Muscle layer of duodenum (tissue), 2 donors: ENCODE measurements around the gene S100A2.

Experiments
- H3K27ac ChIP-seq: one replicate; pipeline ENCODE4 v1.7.0; 2013; ENCODE audit warnings: mild to moderate bottlenecking, low read length
- H3K27me3 ChIP-seq: one replicate; pipeline ENCODE4 v1.7.0; 2013; ENCODE audit warnings: low read depth, mild to moderate bottlenecking, control low read depth, low read length
- H3K36me3 ChIP-seq, 2 donors: one replicate each; pipeline ENCODE4 v1.7.0; 2013; ENCODE audit warnings: low read length in 2 of 2, control low read depth in 1 of 2, mild to moderate bottlenecking in 1 of 2; ENCODE audit not compliant: insufficient read depth in 2 of 2, control insufficient read depth in 1 of 2
- H3K4me1 ChIP-seq, 2 donors: one replicate each; pipeline ENCODE4 v1.7.0; 2013; ENCODE audit warnings: low read length in 2 of 2, mild to moderate bottlenecking in 2 of 2, control low read depth in 1 of 2, moderate library complexity in 1 of 2; ENCODE audit not compliant: insufficient read depth in 2 of 2, control insufficient read depth in 1 of 2
- H3K4me3 ChIP-seq, 2 donors: one replicate each; pipeline ENCODE4 v1.7.0; 2013; ENCODE audit warnings: low read length in 2 of 2, low read depth in 1 of 2, mild to moderate bottlenecking in 1 of 2
- H3K9me3 ChIP-seq, 2 donors: one replicate each; pipeline ENCODE4 v1.7.0; 2013; ENCODE audit warnings: low read length in 2 of 2, control low read depth in 1 of 2, mild to moderate bottlenecking in 1 of 2; ENCODE audit not compliant: control insufficient read depth in 1 of 2
- donor health status: healthy.

The S100A2 gene

DNA sequence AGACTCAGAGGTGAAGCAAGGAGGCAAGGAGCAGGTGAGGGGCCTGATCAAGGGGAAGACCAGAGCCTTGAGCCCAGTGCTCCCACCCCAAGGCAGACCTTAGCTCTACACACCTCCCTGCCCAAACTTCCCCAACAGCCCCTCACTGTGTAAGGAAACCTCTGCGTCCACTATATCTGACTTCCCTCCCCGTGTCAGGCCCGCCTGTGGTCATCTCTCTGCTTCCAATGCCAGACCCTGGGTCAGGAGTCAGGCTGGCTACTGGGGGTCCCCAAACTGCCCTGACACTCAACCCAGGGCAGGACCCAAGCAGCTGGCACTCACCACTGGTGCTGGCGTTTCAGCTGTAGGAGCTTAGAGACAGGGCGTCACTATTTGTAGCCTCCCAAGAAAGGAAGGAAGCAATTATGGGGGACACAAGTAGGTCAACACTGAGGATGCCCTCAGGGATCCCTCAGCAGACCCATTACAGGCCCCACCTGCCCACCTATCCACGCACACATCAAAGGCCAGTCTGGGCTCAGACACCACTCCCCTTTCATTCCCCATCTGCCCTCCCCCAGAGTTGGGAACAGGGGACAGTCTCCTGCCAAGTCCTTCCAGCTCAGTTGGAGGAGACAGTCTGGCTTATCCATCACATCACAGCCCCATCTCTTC, 15.8 kb downstream of the S100A2 start:
- H3K27ac ChIP-seq, result peak overlapping the region; percentile 21
- H3K4me3 ChIP-seq, result no peak overlapping the region
- H3K27me3 ChIP-seq, result no peaks in the 10 kb centered on the region
- H3K36me3 ChIP-seq, result no peaks in the 10 kb centered on the region
- H3K4me1 ChIP-seq, result peaks cover 22 to 64% of the 10 kb centered on the region in 2 donors
- H3K9me3 ChIP-seq, result no peaks in the 10 kb centered on the region

DNA sequence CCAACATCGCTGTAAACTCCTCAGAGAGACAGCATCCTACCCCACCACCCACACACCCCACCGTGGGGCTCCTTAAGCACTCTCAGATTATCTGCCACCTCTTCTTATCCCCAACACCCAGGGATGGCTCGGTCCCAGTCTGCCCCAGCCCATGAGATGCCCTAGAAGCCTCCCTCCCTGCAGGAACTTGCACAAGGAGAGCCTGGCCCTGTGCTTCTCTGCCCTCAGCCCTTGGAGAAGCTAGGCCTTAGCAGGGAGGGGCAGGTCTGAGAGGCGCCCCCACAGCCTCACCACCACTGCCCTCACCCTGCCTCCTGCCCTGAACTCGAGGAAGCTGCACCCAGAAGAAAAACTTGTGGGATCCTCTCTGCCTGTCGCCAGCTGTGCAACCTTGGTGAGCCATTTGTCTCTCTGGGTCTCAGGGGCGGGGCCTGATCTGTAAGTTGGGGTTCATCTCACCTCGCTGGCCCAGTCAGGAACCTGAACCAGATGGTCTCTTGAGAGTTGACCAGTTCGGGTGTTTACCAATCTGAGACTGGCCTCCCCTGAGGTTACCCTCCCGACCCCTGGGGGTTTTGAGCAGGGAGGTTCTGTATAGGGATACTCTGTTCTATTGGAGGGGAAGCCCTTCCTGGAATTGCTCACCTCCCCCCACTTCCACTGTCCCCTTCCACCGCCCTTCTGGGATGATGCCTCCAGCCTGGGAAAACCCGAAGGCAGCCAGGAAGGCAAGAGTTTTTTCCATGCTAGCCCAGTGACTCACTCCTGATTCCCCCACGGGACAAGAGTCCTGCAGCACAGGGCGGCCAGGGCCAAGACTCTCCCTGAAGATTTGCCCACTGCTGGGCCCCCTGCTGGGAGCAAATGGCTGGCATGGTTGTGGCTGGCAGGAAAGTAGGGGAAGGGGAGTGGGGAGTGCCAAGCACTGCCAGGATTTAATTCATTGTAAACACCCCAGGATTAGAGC, 16.6 kb downstream of the S100A2 start, which contains the start of gene S100A3:
TSS of gene S100A3 (minus strand) at position 537 of the 967 bp plus-strand sequence. CDS start 773 bp downstream, outside the sequence.
- peak within 1 kb of the TSS; percentile 73 for H3K27ac ChIP-seq
- no peaks in the 10 kb centered on the region for H3K9me3 ChIP-seq
- H3K4me1 ChIP-seq, result peaks cover 29 to 72% of the 10 kb centered on the region in 2 donors
- H3K27me3 ChIP-seq, result no peaks in the 10 kb centered on the region
- no peak within 1 kb of the TSS for H3K4me3 ChIP-seq
- no peaks in the 10 kb centered on the region for H3K36me3 ChIP-seq

DNA sequence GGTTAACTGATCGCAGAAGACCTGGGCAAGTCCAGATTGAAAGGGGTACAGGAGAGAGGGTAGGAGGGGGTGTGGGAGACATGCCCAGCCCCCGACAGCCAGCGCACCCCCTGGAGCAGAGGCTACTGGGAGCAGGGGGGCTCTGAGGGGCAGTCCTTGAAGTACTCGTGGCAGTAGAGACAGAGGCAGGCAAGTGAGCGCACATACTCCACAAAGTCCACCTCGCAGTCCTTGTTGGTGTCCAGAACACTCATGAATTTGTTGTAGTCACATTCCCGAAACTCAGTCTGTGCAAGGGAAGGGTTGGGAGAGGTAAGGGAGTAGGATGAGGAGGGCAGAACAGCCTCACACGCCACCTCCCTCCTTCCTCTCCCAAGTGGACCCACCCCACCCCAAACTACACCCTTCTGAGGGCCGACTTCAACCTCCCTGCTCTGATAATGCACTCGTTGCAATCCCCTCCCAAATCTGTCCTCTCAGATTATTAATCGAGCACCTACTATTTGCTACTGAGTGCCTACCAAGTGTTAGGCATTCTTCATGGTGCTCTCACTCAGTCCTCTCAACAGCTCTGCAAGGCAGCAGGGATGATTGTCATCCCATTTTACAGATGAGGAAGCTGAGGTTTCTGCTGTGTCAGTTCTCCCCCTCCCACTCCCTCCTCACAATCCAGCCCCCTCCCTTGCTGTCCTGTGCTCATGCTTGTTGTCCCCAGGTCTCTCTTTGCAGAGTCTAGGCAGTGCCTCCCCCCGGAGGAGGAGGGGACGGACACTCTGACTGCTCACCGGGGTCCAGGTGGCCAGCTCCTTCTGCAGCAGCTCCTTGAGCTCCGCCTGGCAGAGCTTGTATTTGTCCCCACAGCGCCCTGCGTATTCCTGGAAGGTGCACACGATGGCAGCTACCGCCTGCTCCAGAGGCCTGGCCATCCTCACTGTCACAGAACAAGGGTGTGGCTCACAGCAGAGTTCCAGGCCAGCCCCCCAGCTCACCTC, 17.8 kb downstream of the S100A2 start:
- Histone ChIP-seq H3K27me3 (no peaks in the 10 kb centered on the region), H3K4me3 (no peak overlapping the region), H3K27ac (no peak overlapping the region), H3K9me3 (no peaks in the 10 kb centered on the region), H3K4me1 (peaks cover 35 to 75% of the 10 kb centered on the region in 2 donors), H3K36me3 (no peaks in the 10 kb centered on the region)

DNA sequence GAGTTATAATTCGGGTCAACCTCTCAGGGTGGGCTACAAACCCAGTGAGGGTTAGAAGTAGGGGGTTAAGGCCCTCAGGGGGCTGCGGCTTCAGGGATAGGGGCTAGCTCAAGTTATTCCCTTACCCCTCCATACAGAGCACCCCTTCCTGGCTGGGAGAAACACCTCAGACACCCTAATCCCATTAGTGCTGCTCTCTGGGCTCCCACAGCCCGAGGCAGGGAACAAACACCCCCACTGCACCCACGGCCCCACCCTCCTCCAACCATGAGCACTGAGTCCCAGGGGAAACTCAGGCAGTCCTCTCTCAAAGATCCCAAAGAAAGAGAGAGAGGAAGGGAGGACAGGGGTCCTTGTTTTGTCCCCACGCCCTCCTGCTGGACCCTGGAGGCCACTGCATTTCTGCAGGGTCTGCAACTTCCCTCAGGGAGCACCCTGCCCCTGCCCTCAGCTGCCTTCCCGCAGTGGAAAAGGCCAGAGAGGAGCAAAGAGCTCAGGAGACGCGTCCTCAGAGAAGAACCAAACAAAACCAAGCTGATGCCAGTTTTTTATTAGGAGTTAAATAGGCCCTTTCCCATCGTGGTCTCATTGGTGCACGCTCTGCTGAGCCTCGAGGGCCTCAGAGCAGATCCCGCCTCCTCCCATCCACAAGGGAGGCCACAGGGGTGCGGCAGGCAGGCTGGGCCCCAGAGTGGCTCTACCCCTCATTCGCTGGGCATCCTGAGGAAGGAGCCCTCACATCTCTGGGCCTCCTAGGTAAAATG, 18.7 kb downstream of the S100A2 start:
- H3K27ac ChIP-seq, result peak overlapping the region; percentile 58
- H3K4me1 ChIP-seq, result peaks cover 38 to 81% of the 10 kb centered on the region in 2 donors
- H3K27me3 ChIP-seq, result no peaks in the 10 kb centered on the region
- H3K4me3 ChIP-seq, result no peak overlapping the region
- H3K9me3 ChIP-seq, result no peaks in the 10 kb centered on the region
- no peaks in the 10 kb centered on the region for H3K36me3 ChIP-seq

DNA sequence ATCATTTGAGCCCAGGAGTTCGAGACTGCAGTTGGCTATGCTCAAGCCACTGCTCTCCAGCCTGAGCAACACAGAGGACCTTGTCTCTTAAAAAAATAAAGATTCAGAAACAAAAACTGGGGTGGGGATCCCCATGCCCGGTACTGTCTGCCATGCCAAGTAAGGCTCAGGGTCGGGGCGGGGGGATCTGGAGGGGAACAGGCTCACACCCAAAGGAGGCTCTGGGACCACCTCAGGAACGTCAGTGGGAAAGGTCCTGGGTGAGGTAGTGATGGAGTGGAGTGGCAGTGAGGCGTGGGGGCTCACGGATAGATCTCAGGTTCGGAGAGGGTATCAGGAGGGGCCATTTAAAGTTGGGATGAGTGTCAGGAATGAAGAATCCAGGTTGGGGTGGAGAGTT, 19.3 kb downstream of the S100A2 start:
- H3K27ac ChIP-seq, result peak overlapping the region; percentile 58
- H3K27me3 ChIP-seq, result no peaks in the 10 kb centered on the region
- H3K4me3 ChIP-seq, result peak overlapping the region in 1 of 2 donors; percentile 62
- H3K36me3 ChIP-seq, result no peaks in the 10 kb centered on the region
- no peaks in the 10 kb centered on the region for H3K9me3 ChIP-seq
- H3K4me1 ChIP-seq, result peaks cover 38 to 82% of the 10 kb centered on the region in 2 donors

DNA sequence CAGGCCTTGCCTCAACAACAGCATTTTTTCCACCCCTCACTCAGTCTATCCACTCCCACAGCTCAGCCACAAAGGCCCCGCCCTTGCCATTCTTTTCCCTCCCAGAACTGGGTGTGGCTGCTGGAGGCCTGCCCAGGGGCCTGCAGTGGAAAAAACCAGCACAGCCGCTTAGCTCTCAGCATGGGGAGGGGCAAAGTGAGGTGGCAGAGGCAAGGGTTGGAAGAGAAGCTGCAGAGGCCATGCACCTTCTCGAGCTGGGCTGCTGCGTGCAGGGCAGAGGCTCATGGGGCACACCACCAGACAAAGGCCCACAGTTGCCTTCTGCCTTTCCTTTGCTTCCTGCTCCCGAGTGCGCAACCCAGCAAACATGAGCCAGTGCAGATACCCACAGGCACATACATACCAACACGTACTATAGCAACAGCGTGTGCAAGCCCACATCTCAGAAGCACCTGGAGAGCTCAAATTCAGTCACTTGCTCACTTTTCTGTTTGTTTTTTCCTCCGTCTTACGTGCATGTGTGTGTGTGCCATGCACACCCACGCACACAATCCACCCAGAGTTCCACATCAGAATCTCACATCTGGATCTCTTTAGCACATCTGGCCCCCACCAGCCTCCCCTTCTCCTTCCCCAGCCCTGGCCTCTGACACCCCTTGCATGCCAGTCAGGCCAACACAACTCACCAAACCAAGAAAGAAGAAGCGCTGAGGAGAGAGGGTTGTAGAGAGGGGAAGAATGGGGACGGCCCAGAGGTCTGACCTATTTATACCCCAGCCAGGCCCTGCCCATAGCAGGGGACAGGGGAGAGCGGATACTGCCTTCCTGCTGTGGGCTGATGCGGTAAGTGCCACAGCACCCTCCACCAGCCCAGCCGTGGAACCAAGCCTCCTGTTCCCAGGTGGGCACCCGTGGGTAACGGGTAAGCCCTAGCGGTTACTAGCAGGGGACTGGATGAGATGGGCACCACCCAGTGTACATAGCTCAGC, 20.3 kb downstream of the S100A2 start, which contains the start of gene S100A4:
TSS of gene S100A4 (minus strand) at position 740 of the 989 bp plus-strand sequence. CDS start 1,012 bp downstream, outside the sequence.
- H3K27me3 ChIP-seq, result no peaks in the 10 kb centered on the region
- no peaks in the 10 kb centered on the region for H3K36me3 ChIP-seq
- peak within 1 kb of the TSS; percentile 62 to 82 for H3K4me3 ChIP-seq
- H3K27ac ChIP-seq, result peak within 1 kb of the TSS; percentile 58
- peaks cover 38 to 79% of the 10 kb centered on the region in 2 donors for H3K4me1 ChIP-seq
- no peaks in the 10 kb centered on the region for H3K9me3 ChIP-seq

DNA sequence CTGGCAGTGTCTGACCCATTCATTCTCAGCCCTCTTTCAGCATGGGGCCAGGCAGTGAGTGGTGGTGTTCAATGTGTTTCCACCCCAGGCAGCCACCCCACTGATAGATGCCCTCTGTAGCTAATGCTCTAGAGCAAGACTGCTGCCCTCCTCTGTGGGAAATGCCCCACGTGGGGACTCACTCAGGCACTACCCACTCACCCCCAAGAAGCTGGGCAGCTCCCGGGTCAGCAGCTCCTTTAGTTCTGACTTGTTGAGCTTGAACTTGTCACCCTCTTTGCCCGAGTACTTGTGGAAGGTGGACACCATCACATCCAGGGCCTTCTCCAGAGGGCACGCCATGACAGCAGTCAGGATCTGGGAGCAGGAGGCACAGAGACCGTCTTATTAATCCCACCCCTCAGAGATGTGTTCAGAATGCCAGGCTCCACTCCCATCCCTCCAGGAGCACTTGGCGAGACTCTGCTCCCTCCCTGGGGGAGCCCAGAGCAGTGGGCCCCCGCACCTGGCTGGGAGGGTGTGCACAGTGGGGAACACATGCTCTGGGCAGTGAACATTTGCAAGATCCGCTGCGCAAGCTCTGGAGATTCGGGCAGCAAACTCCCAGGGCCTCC, 21.1 kb downstream of the S100A2 start:
- H3K4me1 ChIP-seq, result peaks cover 38 to 72% of the 10 kb centered on the region in 2 donors
- no peaks in the 10 kb centered on the region for H3K9me3 ChIP-seq
- H3K27ac ChIP-seq, result peak overlapping the region; percentile 58
- peak overlapping the region; percentile 62 to 82 for H3K4me3 ChIP-seq
- no peaks in the 10 kb centered on the region for H3K36me3 ChIP-seq
- H3K27me3 ChIP-seq, result no peaks in the 10 kb centered on the region

DNA sequence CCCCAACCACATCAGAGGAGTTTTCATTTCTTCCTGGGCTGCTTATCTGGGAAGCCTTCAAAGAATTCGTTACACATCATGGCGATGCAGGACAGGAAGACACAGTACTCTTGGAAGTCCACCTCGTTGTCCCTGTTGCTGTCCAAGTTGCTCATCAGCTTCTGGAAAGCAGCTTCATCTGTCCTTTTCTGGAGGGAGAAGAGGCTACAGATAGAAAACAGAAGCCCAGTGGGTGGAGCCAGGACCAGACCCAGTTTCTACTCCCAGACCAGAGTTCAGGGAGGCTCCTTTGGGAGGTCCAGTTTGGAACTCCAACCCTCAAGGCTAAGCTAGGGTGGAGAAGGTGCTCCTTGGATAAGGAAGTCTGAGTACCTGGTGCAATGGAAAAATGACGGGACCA, 21.9 kb downstream of the S100A2 start:
- Histone ChIP-seq H3K27me3 (no peaks in the 10 kb centered on the region), H3K36me3 (no peaks in the 10 kb centered on the region), H3K9me3 (no peaks in the 10 kb centered on the region), H3K4me1 (peaks cover 38 to 64% of the 10 kb centered on the region in 2 donors), H3K4me3 (peak overlapping the region; percentile 62 to 82), H3K27ac (peak overlapping the region; percentile 10)
